K562 (cell line): ENCODE measurements around the gene SLC7A10. TPM values are rescaled to one million over a fixed set of nuclear protein-coding genes. Genes with fewer than 3 reads are reported as not detected.

Experiments
- ATAC-seq: fragments of 200-7000 bp; cut with Tn5 transposase; 3 replicates; pipeline ENCODE4 v1.9.1; 2020; ENCODE audit warnings: moderate library complexity
- BruUV-seq: library from RNA; stranded (reverse); fragments of 400-500 nt; replicated peaks from 2 replicates; lab custom pipeline; 2021; lab: Mats Ljungman, UMichigan
- CTCF ChIA-PET: fragments of 300-600 bp; formaldehyde crosslinking; extraction: SDS; loops from one replicate; lab custom pipeline; 2021; ENCODE audit warnings: low intra/inter-chr PET ratio; lab: Yijun Ruan, JAX
- POLR2A ChIA-PET: fragments of 300-600, 350-650 bp; sonication (Branson Sonifier 250); formaldehyde crosslinking; extraction: SDS; loops from one replicate; lab custom pipeline; 2021; ENCODE audit warnings: antibody characterized with exemption, inconsistent platforms; lab: Yijun Ruan, JAX
- DNase-seq, 4 experiments: peaks; one replicate each; pipeline versions ENCODE4 v3.0.0 to v3.0.0-alpha.2; 2011 to 2018; ENCODE audit warnings: low spot score in 3 of 4, mixed read lengths in 3 of 4; ENCODE audit errors: extremely low read depth in 1 of 4
- FAIRE-seq: peaks from 2 replicates; lab custom pipeline; 2011; peaks lifted over from hg19 to GRCh38; lab: Jason Lieb, UNC
- H2AFZ ChIP-seq: 2 replicates; pipeline ENCODE4 v1.6.0; 2011; ENCODE audit warnings: low read depth, low read length, control low read depth, inconsistent platforms
- H3K27ac ChIP-seq: fragments of 200-600 bp; 3 replicates; pipeline ENCODE4 v1.8.0; 2011; ENCODE audit warnings: low read depth, mild to moderate bottlenecking, control low read depth, inconsistent platforms, low read length, moderate library complexity, mixed read lengths; ENCODE audit errors: extremely low read depth
- H3K27me3 ChIP-seq, 2 experiments: fragments of 300-600 bp in 1 of 2; 2 replicates in 1 of 2; 3 replicates in 1 of 2; pipeline versions ENCODE4 v1.6.0 to v1.8.0; 2011; ENCODE audit warnings: inconsistent platforms in 2 of 2, low read length in 2 of 2, mild to moderate bottlenecking in 1 of 2, mixed read lengths in 1 of 2, moderate library complexity in 1 of 2; ENCODE audit not compliant: control insufficient read depth in 2 of 2, insufficient read depth in 2 of 2
- H3K36me3 ChIP-seq: fragments of 300-600 bp; 3 replicates; pipeline ENCODE4 v1.8.0; 2011; ENCODE audit warnings: mild to moderate bottlenecking, low read length, inconsistent platforms; ENCODE audit not compliant: control insufficient read depth, insufficient read depth
- H3K4me1 ChIP-seq, 2 experiments: fragments of 200-600 bp in 1 of 2; replicated peaks in 1 of 2; 2 replicates in 1 of 2; 3 replicates in 1 of 2; pipeline versions ENCODE4 v1.5.1 to v1.8.0; 2011; ENCODE audit warnings: inconsistent platforms in 2 of 2, low read length in 2 of 2, mild to moderate bottlenecking in 1 of 2, mixed read lengths in 1 of 2, moderate library complexity in 1 of 2; ENCODE audit not compliant: control insufficient read depth in 2 of 2, insufficient read depth in 2 of 2
- H3K4me2 ChIP-seq: 2 replicates; pipeline ENCODE4 v1.6.1; 2011; ENCODE audit warnings: low read length, control low read depth, inconsistent platforms, mixed read lengths; ENCODE audit not compliant: insufficient read depth
- H3K4me3 ChIP-seq: fragments of 200-600 bp; sonication (generic), shearing (Covaris generic); 2 replicates; pipeline ENCODE4 v1.5.1; 2016; ENCODE audit warnings: control low read depth, inconsistent platforms
- H3K79me2 ChIP-seq: fragments of 200-600 bp; 3 replicates; pipeline ENCODE4 v1.8.0; 2011; ENCODE audit warnings: low read length, inconsistent platforms; ENCODE audit not compliant: control insufficient read depth, insufficient read depth
- H3K9ac ChIP-seq, 2 experiments: 2 replicates each; pipeline versions ENCODE4 v1.6.0 to v1.6.1; 2011; ENCODE audit warnings: low read depth in 2 of 2, low read length in 2 of 2, control low read depth in 1 of 2, inconsistent platforms in 1 of 2, mild to moderate bottlenecking in 1 of 2, mixed read lengths in 1 of 2; ENCODE audit not compliant: insufficient read depth in 1 of 2
- H3K9me1 ChIP-seq: one replicate; pipeline ENCODE4 v1.6.0; 2011; ENCODE audit warnings: inconsistent platforms, mild to moderate bottlenecking, low read length, moderate library complexity; ENCODE audit not compliant: control insufficient read depth, insufficient read depth
- H3K9me3 ChIP-seq: replicated peaks from 2 replicates; pipeline ENCODE4 v1.5.1; 2011; ENCODE audit warnings: low read depth, low read length, inconsistent platforms; ENCODE audit not compliant: control insufficient read depth, insufficient read depth
- H4K20me1 ChIP-seq: replicated peaks from 2 replicates; pipeline ENCODE4 v1.6.1; 2011; ENCODE audit warnings: low read length, inconsistent platforms, mixed read lengths; ENCODE audit not compliant: control insufficient read depth, insufficient read depth
- HMGN3 ChIP-seq: IDR thresholded peaks from 2 replicates; pipeline ENCODE4 v1.6.1; 2011; ENCODE audit warnings: borderline replicate concordance, low read depth, mild to moderate bottlenecking, mixed read lengths, low read length; ENCODE audit not compliant: insufficient read length; ENCODE audit errors: extremely low read depth
- SIX5 ChIP-seq, 2 experiments: IDR thresholded peaks; 2 replicates each; pipeline ENCODE4 v1.6.1; 2011; ENCODE audit warnings: low read length in 2 of 2, borderline replicate concordance in 1 of 2, low read depth in 1 of 2, mild to moderate bottlenecking in 1 of 2, moderate library complexity in 1 of 2; ENCODE audit not compliant: insufficient read depth in 1 of 2
- ZBED1 ChIP-seq: IDR thresholded peaks from 2 replicates; pipeline ENCODE4 v1.6.1; 2014
- ZC3H11A ChIP-seq: IDR thresholded peaks from 2 replicates; pipeline ENCODE4 v1.6.1; 2012; ENCODE audit warnings: low read depth, low read length, improper control_type of control experiment
- ZNF644 ChIP-seq: fragments of 200-800 bp; sonication (Bioruptor generic); IDR thresholded peaks from 2 replicates; pipeline ENCODE4 v1.6.1; 2016; ENCODE audit warnings: low read depth, missing genetic modification characterization, missing compliant biosample characterization
- ZNF717 ChIP-seq: fragments of 250-450 bp; sonication (Bioruptor Pico); IDR thresholded peaks from 2 replicates; pipeline ENCODE4 v1.5.0; 2021
- ZSCAN32 ChIP-seq: fragments of 450-650 bp; formaldehyde crosslinking; IDR thresholded peaks from 2 replicates; pipeline ENCODE4 v1.4.0; 2020; ENCODE audit warnings: mild to moderate bottlenecking, moderate library complexity
- WGBS: fragments of 100-300 bp; shearing (Covaris generic); methylation state at CpG from one replicate; pipeline ENCODE4 v1.1.6; 2016; ENCODE audit warnings: low coverage, mixed read lengths; ENCODE audit not compliant: insufficient coverage; ENCODE audit errors: missing lambda C conversion rate; 5-methylcytosine and 5-hydroxymethylcytosine counted together
- in situ Hi-C: fragments of 300-500 bp; cut with MboI; formaldehyde crosslinking; loops from 4 replicates; pipeline ENCODE4 v1.15.0; 2018; ENCODE audit warnings: inconsistent platforms, mixed read lengths
- intact Hi-C: fragments of 100-400 bp; cut with micrococcal nuclease; formaldehyde crosslinking; loops from 2 replicates; pipeline ENCODE4 v1.14.2; 2022
- polyA plus RNA-seq, 8 experiments: library from polyadenylated mRNA; depleted of rRNA in 4 of 8; stranded (reverse) in 5 of 8; unstranded in 3 of 8; fragments of >200 nt; fragmentation: Nextera tagmentation in 2 of 8; fragmentation: Illumina TruSeq in 1 of 8; extraction: Ambion mirVana in 2 of 8; extraction: Trizol in 1 of 8; gene quantifications; 2 replicates each; pipeline versions ENCODE4 v1.2.1 to v1.2.3, GENCODE V29; 2011 to 2014; ENCODE audit warnings: inconsistent platforms in 1 of 8, missing spikeins in 1 of 8
- total RNA-seq, 7 experiments: library from RNA; depleted of rRNA in 6 of 7; stranded (reverse); fragments of >200 nt in 6 of 7; fragmentation: Illumina TruSeq in 2 of 7; extraction: Trizol in 2 of 7; gene quantifications; 2 replicates each; pipeline versions ENCODE4 v1.2.1 to v1.2.3, GENCODE V29; 2011 to 2021; ENCODE audit warnings: low replicate concordance in 1 of 7
- TF ChIP-seq, protein P1 (sequence below): fragments of 450-650 bp; IDR thresholded peaks from 2 replicates; pipeline ENCODE4 v1.7.1; 2018; ENCODE audit warnings: mild to moderate bottlenecking, low read depth; ENCODE audit not compliant: partially characterized antibody
- TF ChIP-seq, protein P2 (sequence below): fragments of 200-800 bp; sonication (Bioruptor generic); IDR thresholded peaks from 2 replicates; pipeline ENCODE4 v1.6.1; 2016; ENCODE audit warnings: missing genetic modification characterization, missing compliant biosample characterization

Gene SLC7A10
- total and polyA plus RNA-seq, 9 of the 15 experiments (the other 6 are each of a cell fraction or from before 2014, with no cell fraction given) = 0.07 TPM; not detected in 8

DNA sequence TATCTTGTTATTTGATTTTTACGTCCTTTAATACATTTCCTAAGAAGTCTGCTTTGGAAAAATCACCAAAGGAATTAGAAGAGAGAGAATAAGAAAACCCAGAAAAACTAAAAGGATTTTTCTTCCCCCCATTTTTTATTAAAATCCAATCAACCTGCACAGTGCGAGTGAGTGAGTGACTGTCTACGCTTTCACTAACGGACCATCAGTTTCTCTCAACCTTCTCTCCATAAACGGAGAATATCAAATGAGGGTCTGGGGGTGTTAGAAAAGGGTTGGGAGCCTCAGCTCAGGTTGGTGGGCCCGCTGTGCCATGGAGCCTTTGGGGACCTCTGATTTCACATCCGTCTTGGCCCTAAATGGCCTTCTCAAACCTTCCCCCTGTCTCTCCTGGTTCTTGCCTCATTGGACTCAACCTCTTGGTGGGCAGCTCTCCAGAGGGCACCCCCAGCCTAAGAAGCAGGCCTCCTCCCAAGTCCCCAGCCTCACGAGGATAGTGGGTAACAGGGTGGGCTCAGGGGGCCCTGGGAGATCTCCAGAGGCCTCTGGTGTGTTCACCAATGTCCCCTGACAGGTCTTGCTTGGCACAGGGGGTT, 32.3 kb downstream of the SLC7A10 start:
- no peak for FAIRE-seq
- Histone ChIP-seq H3K27me3 (peaks cover 0 to 31% of the 10 kb centered on the region in 2 experiments; a peak in 4 of 5 replicates), H3K4me1 (no peaks in the 10 kb centered on the region; a peak in 2 of 5 replicates)
- intact Hi-C loops = no loop called here
- TF ChIP-seq ZC3H11A (no peak), ZNF717 (CRISPR knock-in tag) (no peak), ZBED1 (no peak), ZNF644 (no peak), SIX5 (IDR thresholded peaks at IDR 0.05; ENCODE audit: borderline replicate concordance in 1 of 2, insufficient read depth in 1 of 2, low read depth in 1 of 2, low read length in 2 of 2) (no peak), HMGN3 (no peak), ZSCAN32 (CRISPR knock-in tag) (no peak)
- TF ChIP-seq, protein P1, sequence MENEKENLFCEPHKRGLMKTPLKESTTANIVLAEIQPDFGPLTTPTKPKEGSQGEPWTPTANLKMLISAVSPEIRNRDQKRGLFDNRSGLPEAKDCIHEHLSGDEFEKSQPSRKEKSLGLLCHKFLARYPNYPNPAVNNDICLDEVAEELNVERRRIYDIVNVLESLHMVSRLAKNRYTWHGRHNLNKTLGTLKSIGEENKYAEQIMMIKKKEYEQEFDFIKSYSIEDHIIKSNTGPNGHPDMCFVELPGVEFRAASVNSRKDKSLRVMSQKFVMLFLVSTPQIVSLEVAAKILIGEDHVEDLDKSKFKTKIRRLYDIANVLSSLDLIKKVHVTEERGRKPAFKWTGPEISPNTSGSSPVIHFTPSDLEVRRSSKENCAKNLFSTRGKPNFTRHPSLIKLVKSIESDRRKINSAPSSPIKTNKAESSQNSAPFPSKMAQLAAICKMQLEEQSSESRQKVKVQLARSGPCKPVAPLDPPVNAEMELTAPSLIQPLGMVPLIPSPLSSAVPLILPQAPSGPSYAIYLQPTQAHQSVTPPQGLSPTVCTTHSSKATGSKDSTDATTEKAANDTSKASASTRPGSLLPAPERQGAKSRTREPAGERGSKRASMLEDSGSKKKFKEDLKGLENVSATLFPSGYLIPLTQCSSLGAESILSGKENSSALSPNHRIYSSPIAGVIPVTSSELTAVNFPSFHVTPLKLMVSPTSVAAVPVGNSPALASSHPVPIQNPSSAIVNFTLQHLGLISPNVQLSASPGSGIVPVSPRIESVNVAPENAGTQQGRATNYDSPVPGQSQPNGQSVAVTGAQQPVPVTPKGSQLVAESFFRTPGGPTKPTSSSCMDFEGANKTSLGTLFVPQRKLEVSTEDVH = no peak
- TF ChIP-seq, protein P2, sequence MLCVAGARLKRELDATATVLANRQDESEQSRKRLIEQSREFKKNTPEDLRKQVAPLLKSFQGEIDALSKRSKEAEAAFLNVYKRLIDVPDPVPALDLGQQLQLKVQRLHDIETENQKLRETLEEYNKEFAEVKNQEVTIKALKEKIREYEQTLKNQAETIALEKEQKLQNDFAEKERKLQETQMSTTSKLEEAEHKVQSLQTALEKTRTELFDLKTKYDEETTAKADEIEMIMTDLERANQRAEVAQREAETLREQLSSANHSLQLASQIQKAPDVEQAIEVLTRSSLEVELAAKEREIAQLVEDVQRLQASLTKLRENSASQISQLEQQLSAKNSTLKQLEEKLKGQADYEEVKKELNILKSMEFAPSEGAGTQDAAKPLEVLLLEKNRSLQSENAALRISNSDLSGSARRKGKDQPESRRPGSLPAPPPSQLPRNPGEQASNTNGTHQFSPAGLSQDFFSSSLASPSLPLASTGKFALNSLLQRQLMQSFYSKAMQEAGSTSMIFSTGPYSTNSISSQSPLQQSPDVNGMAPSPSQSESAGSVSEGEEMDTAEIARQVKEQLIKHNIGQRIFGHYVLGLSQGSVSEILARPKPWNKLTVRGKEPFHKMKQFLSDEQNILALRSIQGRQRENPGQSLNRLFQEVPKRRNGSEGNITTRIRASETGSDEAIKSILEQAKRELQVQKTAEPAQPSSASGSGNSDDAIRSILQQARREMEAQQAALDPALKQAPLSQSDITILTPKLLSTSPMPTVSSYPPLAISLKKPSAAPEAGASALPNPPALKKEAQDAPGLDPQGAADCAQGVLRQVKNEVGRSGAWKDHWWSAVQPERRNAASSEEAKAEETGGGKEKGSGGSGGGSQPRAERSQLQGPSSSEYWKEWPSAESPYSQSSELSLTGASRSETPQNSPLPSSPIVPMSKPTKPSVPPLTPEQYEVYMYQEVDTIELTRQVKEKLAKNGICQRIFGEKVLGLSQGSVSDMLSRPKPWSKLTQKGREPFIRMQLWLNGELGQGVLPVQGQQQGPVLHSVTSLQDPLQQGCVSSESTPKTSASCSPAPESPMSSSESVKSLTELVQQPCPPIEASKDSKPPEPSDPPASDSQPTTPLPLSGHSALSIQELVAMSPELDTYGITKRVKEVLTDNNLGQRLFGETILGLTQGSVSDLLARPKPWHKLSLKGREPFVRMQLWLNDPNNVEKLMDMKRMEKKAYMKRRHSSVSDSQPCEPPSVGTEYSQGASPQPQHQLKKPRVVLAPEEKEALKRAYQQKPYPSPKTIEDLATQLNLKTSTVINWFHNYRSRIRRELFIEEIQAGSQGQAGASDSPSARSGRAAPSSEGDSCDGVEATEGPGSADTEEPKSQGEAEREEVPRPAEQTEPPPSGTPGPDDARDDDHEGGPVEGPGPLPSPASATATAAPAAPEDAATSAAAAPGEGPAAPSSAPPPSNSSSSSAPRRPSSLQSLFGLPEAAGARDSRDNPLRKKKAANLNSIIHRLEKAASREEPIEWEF (CRISPR knock-in tag) = no peak
- TF ChIP-seq, all 486 proteins: peak for 0
- ATAC-seq = no peak
- H3K9ac ChIP-seq = no peak overlapping the region
- no peaks in the 10 kb centered on the region for H3K36me3 ChIP-seq
- H3K9me1 ChIP-seq = no peaks in the 10 kb centered on the region
- ChIA-PET CTCF (no interaction called here), POLR2A (no interaction called here)
- no peak overlapping the region for H2AFZ ChIP-seq
- H3K27ac ChIP-seq = no peak overlapping the region
- WGBS = 0% methylated on average over 8 of the region's 8 CpGs
- H3K4me3 ChIP-seq = no peak overlapping the region
- H4K20me1 ChIP-seq = no peaks in the 10 kb centered on the region
- no peaks in the 10 kb centered on the region for H3K9me3 ChIP-seq
- no peak for DNase-seq
- in situ Hi-C loops = no loop called here
- H3K79me2 ChIP-seq = no peaks in the 10 kb centered on the region
- BruUV-seq = no TSS peak
- H3K4me2 ChIP-seq = no peak overlapping the region
